ENCODE data around the gene KIF26B.
"Not testable (repeated sequence)": the region's sequence is repeated elsewhere in the genome, so short reads cannot be mapped to it uniquely, and the experiment has no call there.

The KIF26B gene

DNA sequence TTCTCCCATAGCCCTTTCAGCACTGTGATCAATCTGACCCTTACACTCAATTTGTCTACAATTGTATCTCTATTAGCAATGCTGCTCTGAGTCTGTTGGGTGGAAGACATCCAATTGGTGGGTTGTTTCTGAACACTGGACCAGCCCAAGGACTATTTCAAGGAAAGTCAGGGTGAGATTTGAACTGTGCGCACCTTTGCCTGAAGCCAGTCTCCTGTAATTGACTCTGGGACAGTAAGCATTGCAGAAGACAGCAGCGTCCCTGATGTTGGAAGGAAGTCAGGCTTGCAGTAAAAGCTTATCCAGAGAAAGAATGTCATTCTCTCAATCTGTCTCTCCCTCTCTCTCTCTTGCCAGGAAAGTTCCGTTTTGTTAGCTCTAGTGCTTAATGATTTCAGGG, 233.9 kb downstream of the KIF26B start:
- no peak for DNase-seq (ENCODE audit: low spot score)

GRCh38 chr1:245389873-245390272, 235.1 kb downstream of the KIF26B start:
- DNase-seq (ENCODE audit: low spot score): no peak

- no peak for DNase-seq (ENCODE audit: low spot score)
Measured at GRCh38 chr1:245390975-245391374, 236.2 kb downstream of the KIF26B start.

DNA sequence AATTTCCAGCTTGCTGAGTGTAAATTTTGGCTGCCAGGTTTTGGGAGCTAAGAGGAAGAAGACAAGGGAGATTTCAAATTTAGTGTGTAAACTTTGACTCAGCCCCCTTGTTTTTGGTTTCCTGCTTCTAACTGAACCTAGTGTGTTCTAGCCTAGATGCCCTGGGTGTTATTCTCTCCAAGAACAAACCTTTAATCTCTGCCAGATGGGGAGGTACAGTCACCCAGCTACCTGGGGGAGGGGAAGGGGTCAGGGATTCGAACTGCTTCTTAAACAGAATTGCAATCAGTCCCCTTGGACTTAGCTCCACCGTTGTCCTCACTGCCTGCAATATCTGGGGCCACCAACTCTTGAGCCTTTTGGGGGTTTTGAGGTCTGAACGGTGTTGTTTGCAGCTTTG, 238.9 kb downstream of the KIF26B start:
- DNase-seq (ENCODE audit: low spot score): no peak

- no peak for DNase-seq (ENCODE audit: low spot score)
Measured at GRCh38 chr1:245395680-245396079, 240.9 kb downstream of the KIF26B start.

DNA sequence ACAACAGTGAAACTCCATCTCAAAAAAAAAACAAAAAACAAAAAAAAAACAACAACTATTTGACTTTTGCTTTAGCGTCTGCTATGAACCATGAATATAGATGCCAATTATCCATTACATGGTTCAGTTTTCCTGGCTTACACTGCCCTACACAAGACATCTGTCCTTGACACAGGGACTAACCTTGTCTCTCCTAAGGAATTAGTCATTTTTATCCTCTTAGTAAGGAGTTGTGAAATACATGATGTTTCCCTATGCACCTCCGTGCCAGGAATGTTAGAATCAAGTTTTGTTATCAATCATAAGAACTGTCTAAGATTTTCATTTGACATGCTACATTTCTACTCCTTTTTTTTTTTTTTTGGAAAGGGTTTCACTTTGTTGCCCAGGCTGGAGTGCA, 241.8 kb downstream of the KIF26B start:
- no peak for DNase-seq (ENCODE audit: low spot score)

DNA sequence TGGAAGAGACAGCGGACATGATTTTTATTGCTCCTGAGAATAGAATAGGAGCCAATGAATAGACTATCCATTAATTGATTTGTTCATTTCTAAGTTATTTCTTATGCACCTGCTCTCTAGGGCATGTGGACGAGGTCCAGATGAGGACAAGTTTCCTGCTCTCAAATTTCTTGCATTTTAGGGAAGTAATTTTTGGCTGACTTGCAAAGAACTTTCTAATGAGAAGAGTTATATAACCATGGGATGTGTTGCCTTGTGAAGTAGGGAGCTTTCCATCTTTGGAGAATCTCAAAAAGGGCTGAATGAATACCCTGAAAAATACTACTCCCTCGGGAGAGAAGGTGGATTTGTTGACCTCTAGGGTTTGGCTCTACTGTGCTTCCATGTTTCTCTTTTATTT, 243.0 kb downstream of the KIF26B start:
- no peak for DNase-seq (ENCODE audit: low spot score)

- no peak for DNase-seq (ENCODE audit: low spot score)
Measured at GRCh38 chr1:245398180-245398579, 243.4 kb downstream of the KIF26B start.

DNA sequence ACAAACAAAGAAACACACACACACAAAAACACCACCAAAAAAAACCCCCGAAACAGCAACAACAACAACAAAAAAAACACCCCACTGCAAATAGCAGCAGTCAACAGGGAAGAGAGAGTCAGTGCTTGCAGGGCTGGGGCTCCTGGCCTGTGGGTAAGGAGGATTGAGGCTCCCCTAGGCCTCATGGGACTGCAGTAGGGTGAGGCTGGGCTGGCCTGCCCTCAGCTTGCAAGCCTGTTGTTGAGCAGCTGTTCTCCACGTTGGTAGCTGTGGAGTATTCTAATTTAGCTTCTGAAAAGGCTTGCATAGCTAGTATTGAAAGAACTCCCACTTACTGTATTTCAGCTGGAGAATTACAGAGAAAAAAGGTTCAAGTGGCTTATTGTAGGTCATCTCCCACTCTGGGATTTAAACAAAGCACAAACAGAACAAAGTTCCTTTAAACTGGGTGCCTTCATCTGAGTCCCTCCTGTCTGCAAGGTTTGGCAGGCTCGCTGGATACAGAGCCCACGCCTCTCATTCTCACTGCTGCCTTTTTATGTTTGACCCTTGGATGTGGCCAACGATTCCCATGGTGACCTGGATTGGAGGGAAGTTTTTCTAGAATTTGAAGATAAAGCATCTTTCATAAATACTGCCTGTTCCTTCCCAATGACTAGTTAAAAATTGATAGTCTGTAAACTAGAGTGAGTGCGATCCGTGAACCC, 247.2 kb downstream of the KIF26B start:
- no peak for DNase-seq (ENCODE audit: low spot score)

- DNase-seq (ENCODE audit: low spot score): not testable (repeated sequence)
Measured at GRCh38 chr1:245402998-245403397, 248.2 kb downstream of the KIF26B start.

DNA sequence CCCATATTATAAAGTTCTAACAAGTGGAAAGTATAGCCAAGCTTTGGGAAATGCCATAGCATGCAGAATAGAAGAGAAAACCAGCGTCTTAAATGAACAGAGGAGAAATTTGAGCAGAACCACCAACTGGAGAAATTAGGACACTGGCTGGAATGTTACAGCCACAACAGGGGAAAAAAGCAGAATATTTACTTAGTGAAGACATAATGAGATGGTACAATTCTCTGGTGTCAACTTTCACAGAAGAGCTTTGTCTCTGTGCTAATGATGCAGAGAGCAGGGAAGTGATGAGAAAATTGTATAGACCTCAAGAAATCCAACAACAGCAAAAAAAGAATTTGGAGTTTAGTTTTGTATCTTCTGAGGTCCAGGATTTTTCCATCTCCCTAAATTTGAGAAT, 249.7 kb downstream of the KIF26B start:
- no peak for DNase-seq (ENCODE audit: low spot score)

GRCh38 chr1:245404952-245405351, 250.2 kb downstream of the KIF26B start:
- no peak for DNase-seq (ENCODE audit: low spot score)

GRCh38 chr1:245406426-245406825, 251.6 kb downstream of the KIF26B start:
- no peak for DNase-seq (ENCODE audit: low spot score)

DNA sequence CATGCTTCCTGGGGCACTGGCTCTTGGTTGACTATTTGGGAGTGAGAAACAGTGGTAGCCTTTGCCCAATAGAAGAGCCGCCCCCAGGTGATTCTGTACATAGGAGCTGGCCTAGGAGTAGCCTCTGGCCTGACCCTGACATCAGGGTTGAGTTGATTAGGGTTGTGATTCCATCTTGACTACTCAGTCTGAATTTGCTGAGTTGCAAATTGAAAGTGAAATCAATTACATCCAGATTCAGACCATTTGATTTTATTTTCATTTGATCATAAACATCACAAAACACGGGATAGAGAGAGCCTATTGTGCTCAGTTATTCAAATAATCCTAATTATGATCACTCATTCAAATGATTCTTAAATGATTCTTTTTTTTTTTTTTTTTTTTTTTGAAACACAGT, 253.2 kb downstream of the KIF26B start:
- no peak for DNase-seq (ENCODE audit: low spot score)

DNA sequence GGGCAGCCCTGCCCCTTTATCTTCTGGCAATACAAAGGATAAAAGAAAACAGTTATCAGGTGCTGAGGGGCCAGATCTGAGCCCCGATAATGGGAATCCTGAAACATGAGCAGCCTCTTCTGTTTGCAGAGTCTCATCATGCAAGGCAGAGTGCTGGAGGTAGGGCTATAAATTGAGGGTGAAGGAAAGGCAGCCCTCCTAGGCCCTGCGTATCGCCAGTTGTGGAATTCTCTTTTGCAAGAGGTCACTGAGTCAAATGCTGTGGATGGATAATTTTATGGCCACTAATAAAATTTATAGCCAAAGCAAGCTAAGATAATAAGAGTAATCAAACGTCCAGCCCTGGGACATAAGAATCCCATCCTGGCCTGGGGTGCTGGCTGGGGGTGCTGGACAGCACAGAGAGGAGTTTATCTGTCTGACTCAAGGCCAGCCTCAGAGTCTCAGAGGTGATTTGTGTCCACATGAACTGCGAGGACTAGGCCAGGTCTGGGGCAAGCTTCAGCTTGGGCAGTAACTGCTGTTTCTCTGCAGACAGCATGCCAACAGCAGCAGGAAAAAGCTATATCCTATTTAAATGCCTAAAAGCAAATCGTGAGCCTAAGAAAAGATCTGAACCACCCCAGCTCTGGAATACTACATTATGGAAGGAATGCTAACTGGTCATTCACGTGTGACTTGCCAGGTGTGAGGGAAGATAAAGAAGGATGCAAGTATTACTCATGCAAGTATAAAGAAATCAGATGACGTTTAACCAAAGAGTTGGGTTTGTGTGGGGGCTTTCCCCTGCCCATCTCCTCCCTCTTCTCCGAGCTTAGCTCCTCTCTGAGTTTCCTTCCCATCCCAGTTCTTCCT, 254.8 kb downstream of the KIF26B start:
- DNase-seq (ENCODE audit: low spot score): no peak

DNA sequence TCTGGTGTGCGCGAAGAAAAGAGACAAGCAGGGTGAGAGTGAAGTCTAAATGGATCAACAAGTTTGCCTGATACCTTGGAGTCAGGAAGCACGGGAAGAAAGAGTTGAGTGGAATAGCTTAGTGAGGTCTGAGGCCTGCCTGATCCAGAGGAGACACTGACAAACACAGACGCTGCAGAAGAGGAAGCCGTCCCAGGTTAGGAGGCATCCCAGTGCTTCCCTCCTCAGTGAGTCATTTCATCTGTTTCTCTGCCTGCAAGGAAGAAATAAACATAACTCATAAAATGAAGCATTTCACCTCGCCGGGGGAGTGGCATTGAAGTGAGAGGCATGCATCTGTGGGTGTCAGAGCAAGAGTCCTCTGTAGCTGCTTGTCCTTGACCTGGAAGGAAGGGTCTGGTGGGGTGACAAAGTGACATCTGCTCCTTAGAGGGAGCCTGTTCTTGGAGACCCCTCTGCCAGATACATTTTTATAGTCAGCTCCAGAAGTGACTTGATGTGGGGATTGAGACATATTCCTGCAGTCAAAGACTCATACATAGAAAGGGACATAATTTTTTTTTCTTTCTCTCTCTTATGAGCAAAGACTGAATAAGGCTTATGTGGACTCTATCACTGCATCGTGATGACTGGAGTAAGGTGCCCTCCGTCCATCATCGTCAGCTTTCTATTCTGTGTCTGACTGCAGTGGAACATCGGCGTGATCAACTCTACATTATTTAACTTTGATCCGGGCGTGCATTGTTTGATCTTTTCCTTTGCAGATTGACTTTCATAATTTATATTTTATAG, 256.7 kb downstream of the KIF26B start:
- DNase-seq (ENCODE audit: low spot score): peak; percentile 31

- DNase-seq (ENCODE audit: low spot score): no peak
Measured at GRCh38 chr1:245412306-245412705, 257.5 kb downstream of the KIF26B start.

GRCh38 chr1:245416781-245417180, 262.0 kb downstream of the KIF26B start:
- DNase-seq (ENCODE audit: low spot score): no peak

DNA sequence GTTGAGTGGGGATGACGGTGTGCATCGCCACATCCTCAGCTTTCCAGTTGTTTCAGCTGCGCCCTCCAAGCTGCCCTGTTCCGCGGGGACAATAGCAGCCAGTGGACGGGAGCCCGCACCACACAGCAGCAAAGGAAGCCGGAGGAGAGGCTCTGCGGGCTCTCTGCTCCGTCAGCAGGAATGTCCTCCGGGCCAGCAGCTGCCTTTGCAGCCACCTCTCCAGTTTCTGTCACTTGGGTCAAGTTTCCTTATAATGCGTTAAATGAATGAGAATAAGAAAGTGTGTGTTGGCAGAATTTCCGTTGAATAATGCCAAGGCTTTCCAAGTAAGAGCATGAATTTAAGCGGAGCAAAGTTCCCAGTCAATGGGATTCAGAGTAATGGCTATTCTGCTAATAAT, 263.3 kb downstream of the KIF26B start:
- no peak for DNase-seq (ENCODE audit: low spot score)

DNA sequence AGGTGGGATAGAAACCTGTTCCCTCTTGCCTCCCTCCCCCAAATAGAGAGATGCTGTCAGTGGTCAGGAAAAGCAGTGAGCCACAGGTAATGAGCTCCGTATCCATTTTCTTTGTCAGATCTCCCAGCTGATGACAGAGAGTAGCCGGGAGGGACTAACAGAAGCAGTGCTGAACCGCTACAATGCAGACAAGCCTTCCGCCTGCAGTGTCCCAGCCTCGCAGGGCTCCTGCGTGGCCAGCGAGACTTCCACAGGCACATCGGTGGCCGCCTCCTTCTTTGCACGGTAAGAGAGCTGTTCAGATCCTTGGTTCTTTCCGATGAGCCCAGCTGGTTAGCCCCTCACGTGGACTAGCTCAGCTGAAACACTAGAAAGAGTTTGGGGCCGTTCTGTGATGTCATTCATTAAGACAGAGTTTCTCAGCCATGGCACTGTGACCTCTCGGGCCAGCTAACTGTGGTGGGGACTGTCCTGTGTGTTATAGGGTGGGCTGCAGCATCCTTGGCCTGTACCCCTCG, 264.7 kb downstream of the KIF26B start:
- DNase-seq (ENCODE audit: low spot score): no peak

GRCh38 chr1:245419989-245420388, 265.2 kb downstream of the KIF26B start:
- DNase-seq (ENCODE audit: low spot score): no peak

GRCh38 chr1:245420926-245421325, 266.1 kb downstream of the KIF26B start:
- DNase-seq (ENCODE audit: low spot score): no peak

Measured in AG08396 (cell line).